SU-DHL-6 (cell line): ENCODE measurements around the gene DUSP28.

ENCODE experiments used
- H2AFZ ChIP-seq: fragments of 200-600 bp; sonication (generic); 2 replicates; pipeline ENCODE4 v1.6.1; 2014; ENCODE audit warnings: low read depth, mild to moderate bottlenecking, moderate library complexity, mixed read lengths, antibody characterized with exemption, low read length; ENCODE audit not compliant: severe bottlenecking
- H3F3A ChIP-seq: fragments of 200-600 bp; shearing (Covaris generic); 2 replicates; pipeline ENCODE4 v1.6.0; 2016; ENCODE audit warnings: antibody characterized with exemption, mild to moderate bottlenecking; ENCODE audit not compliant: insufficient read depth
- H3K27ac ChIP-seq: fragments of 200-600 bp; sonication (generic); 2 replicates; pipeline ENCODE4 v1.5.1; 2016; ENCODE audit warnings: low read depth, mild to moderate bottlenecking, low read length, moderate library complexity, mixed read lengths
- H3K27me3 ChIP-seq: fragments of 200-600 bp; sonication (generic), shearing (Covaris generic); 2 replicates; pipeline ENCODE4 v1.6.0; 2014; ENCODE audit warnings: mild to moderate bottlenecking, low read length
- H3K36me3 ChIP-seq: fragments of 200-600 bp; sonication (generic); 2 replicates; pipeline ENCODE4 v1.6.1; 2014; ENCODE audit warnings: mild to moderate bottlenecking, low read length, mixed read lengths
- H3K4me2 ChIP-seq: fragments of 300-600, 200-600 bp; shearing (Covaris generic), sonication (generic); 2 replicates; pipeline ENCODE4 v1.6.0; 2014; ENCODE audit warnings: low read length, low read depth, mild to moderate bottlenecking; ENCODE audit not compliant: poor library complexity, severe bottlenecking
- H3K4me3 ChIP-seq: fragments of 200-600 bp; sonication (generic); 2 replicates; pipeline ENCODE4 v1.5.1; 2014; ENCODE audit warnings: antibody characterized with exemption, low read length, mild to moderate bottlenecking, mixed read lengths; ENCODE audit not compliant: insufficient read depth, poor library complexity, severe bottlenecking
- H3K79me2 ChIP-seq: fragments of 200-600 bp; sonication (generic); 2 replicates; pipeline ENCODE4 v1.6.1; 2014; ENCODE audit warnings: mild to moderate bottlenecking, low read length, moderate library complexity; ENCODE audit not compliant: insufficient read depth
- H3K9ac ChIP-seq: fragments of 200-600 bp; sonication (generic); 2 replicates; pipeline ENCODE4 v1.7.0; 2014; ENCODE audit warnings: mild to moderate bottlenecking, low read length
- H3K9me2 ChIP-seq: fragments of 200-600 bp; sonication (generic); replicated peaks from 2 replicates; pipeline ENCODE4 v1.6.1; 2014; ENCODE audit warnings: low read length; ENCODE audit not compliant: insufficient read depth
- H3K9me3 ChIP-seq: fragments of 200-600 bp; sonication (generic); 2 replicates; pipeline ENCODE4 v1.6.1; 2014; ENCODE audit warnings: low read length, mixed read lengths; ENCODE audit not compliant: insufficient read depth
- H4K20me1 ChIP-seq: fragments of 200-600 bp; sonication (generic); 2 replicates; pipeline ENCODE4 v1.6.1; 2014; ENCODE audit warnings: low read depth, mild to moderate bottlenecking, antibody characterized with exemption, low read length, moderate library complexity, mixed read lengths
- CTCF ChIP-seq: fragments of 200-600 bp; sonication (generic); IDR thresholded peaks from one replicate; pipeline ENCODE4 v1.5.1; 2017; ENCODE audit warnings: antibody characterized with exemption, mild to moderate bottlenecking, low read length, moderate library complexity; ENCODE audit not compliant: insufficient read depth, poor library complexity, severe bottlenecking
- EZH2phosphoT487 ChIP-seq: fragments of 200-600 bp; sonication (generic), shearing (Covaris generic); conservative IDR thresholded peaks from 2 replicates; pipeline ENCODE4 v1.6.1; 2018; ENCODE audit warnings: mild to moderate bottlenecking, antibody characterized with exemption, low read length, moderate library complexity, mixed read lengths

Gene DUSP28

GRCh38 chr2:240567137-240567871, 7.1 kb downstream of the DUSP28 start:
- no peak for TF ChIP-seq CTCF
- TF ChIP-seq EZH2phosphoT487: no peak
- Histone ChIP-seq H3K79me2 (peaks cover 24% of the 10 kb centered on the region), H3K9me2 (no peaks in the 10 kb centered on the region), H3F3A (peaks cover 28% of the 10 kb centered on the region), H3K9me3 (no peaks in the 10 kb centered on the region), H3K4me2 (peak overlapping the region; percentile 92), H3K9ac (peak overlapping the region; percentile 69), H2AFZ (peak overlapping the region; percentile 15), H4K20me1 (no peaks in the 10 kb centered on the region), H3K36me3 (no peaks in the 10 kb centered on the region), H3K4me3 (peak overlapping the region; percentile 56), H3K27me3 (no peaks in the 10 kb centered on the region), H3K27ac (peak overlapping the region; percentile 78)

GRCh38 chr2:240567872-240568677, 7.9 kb downstream of the DUSP28 start, which contains the start of gene RNPEPL1:
RNPEPL1 (plus strand) TSS chr2:240568484; CDS start chr2:240568587, 103 bp downstream.
- Histone ChIP-seq H3K4me3 (peak within 1 kb of the TSS; percentile 70), H3K27ac (peak within 1 kb of the TSS; percentile 78), H3F3A (peaks cover 28% of the 10 kb centered on the region), H3K4me2 (peak within 1 kb of the TSS; percentile 92), H3K79me2 (peaks cover 24% of the 10 kb centered on the region), H3K27me3 (no peaks in the 10 kb centered on the region), H3K36me3 (no peaks in the 10 kb centered on the region), H4K20me1 (no peaks in the 10 kb centered on the region), H3K9ac (peak within 1 kb of the TSS; percentile 77), H3K9me3 (no peaks in the 10 kb centered on the region), H2AFZ (peak within 1 kb of the TSS; percentile 15), H3K9me2 (no peaks in the 10 kb centered on the region)
- TF ChIP-seq EZH2phosphoT487: no peak
- TF ChIP-seq CTCF: no peak

GRCh38 chr2:240568678-240569522, 8.7 kb downstream of the DUSP28 start:
- H3K27ac ChIP-seq: peak overlapping the region; percentile 65
- no peaks in the 10 kb centered on the region for H3K36me3 ChIP-seq
- H3F3A ChIP-seq: peaks cover 23% of the 10 kb centered on the region
- H2AFZ ChIP-seq: no peak overlapping the region
- peak overlapping the region; percentile 65 for H3K4me2 ChIP-seq
- peak overlapping the region; percentile 77 for H3K9ac ChIP-seq
- H3K79me2 ChIP-seq: peaks cover 24% of the 10 kb centered on the region
- TF ChIP-seq CTCF (no peak), EZH2phosphoT487 (no peak)
- no peaks in the 10 kb centered on the region for H3K27me3 ChIP-seq
- H3K9me3 ChIP-seq: no peaks in the 10 kb centered on the region
- H4K20me1 ChIP-seq: no peaks in the 10 kb centered on the region
- H3K9me2 ChIP-seq: no peaks in the 10 kb centered on the region
- peak overlapping the region; percentile 70 for H3K4me3 ChIP-seq
